CD1c-positive myeloid dendritic cell (primary cell): ENCODE results near the gene HOXD9.

Experiments
- DNase-seq: peaks from one replicate; pipeline ENCODE4 v3.0.0-alpha.2; 2016; ENCODE audit errors: extremely low spot score

Gene HOXD9

DNA sequence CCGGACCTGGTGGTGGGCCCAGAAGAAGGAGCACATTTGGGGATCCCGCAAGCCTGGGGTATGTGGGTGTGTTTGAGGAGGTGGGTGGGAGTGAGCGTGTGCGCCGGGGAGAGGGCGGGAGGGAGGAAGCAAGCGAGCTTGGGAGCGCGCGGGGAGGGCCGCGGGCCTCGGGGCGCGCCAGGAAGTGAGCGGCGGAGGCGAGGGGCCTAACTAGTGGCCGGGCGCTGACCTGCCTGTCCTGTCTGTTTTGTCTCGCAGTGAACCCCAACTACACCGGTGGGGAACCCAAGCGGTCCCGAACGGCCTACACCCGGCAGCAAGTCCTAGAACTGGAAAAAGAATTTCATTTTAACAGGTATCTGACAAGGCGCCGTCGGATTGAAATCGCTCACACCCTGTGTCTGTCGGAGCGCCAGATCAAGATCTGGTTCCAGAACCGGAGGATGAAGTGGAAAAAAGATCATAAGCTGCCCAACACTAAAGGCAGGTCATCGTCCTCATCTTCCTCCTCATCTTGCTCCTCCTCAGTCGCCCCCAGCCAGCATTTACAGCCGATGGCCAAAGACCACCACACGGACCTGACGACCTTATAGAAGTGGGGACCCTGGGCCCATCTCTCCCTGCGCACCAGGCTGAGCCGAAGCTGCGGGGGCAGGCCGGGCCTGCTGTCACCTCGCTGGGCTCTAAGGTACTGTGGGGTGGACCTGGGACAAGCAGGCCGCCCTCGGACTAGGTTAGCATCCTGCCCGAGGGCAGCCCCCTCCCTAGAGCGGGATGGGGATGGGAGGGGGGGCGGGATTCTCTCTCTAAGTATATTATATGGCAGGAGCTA, 30.0 kb downstream of the HOXD9 start:
- no peak for DNase-seq

DNA sequence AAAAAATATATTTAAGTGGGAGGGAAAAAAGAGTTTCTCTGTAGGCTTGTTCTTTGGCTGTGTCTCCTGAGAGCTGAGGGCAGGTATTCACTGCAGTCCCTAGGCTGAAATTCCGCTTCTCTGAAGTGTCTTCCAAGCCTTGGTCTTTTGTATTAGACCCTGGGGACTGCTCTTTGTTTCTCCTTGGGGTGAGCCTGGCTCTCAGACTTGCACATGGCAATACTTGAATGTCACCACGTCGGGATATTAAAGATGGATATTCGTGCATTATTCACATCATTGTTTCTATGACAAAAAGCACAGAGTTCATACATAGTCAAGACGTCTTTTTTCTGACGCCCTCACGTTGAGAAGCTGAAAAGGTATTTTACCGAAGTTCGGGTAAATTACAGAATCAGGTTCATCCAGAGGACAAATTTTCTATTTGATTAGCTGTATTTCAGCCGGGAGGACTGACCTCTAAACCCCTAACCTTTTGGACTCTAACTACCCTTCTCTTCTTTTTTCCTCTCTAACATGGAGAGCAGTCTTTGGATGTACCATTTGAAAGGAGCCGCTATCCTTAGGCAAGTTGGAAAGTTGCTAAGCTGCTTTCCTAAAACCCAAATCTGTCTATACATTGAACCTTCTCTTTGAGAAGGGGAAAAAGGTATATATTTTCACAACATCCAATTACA, 32.2 kb downstream of the HOXD9 start:
- DNase-seq: no peak

DNA sequence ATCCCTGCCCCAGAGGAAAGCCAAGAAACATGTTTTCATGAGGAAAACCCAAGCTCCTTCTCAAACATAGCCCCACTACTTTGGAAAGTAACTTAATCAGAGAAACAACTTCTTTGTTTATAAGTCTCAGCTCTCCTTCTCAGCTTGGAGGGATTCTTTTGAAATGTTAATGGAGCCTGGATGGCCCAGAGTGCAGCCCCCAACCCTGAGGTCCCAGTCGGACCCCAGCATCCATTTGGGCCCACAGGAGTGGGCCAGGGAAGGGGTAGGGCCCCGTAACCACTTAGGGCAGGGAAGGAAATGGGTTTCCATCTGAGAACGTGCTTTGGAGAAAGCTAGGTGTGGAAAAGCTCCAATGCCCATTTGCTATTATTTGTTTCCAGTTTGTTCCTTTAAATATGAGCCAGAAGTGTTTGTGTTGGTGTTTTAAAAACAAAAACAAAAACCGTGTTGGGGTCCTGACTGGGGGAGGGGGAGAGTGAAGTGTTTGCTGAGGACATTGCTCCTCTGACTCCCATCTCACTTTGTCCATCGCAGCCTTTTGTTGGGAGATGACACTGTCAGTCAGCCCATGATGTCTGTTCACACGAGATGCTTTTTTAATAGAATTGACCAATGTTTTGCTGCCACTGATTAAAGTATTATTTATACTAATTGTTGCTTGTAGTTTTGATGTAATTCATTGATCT, 33.0 kb downstream of the HOXD9 start:
- DNase-seq: no peak

DNA sequence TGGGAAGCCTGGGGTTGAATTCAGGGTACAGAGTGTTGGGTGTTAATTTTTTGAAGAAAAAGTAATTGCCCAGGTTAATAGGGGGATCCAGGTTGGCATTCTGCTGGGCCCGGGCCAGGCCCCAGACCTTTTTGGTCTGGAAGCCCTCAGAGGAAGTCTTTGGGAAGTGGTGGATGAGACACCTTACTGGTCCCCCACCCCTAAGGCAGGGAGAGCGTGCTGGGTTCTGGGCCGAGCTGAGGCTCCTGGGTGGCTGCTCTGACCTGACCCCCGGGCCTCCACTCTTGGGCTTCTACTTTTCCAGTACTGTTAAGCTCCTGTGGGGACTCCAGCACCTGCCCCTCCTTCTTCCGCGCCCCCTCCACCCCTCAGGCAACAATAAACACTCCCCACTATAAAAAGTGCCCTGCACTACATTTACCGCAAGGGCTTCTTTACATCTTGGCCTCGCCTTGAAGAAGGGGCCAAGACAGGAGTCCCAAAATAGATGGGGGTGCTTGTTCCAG, 33.8 kb downstream of the HOXD9 start:
- DNase-seq: no peak

DNA sequence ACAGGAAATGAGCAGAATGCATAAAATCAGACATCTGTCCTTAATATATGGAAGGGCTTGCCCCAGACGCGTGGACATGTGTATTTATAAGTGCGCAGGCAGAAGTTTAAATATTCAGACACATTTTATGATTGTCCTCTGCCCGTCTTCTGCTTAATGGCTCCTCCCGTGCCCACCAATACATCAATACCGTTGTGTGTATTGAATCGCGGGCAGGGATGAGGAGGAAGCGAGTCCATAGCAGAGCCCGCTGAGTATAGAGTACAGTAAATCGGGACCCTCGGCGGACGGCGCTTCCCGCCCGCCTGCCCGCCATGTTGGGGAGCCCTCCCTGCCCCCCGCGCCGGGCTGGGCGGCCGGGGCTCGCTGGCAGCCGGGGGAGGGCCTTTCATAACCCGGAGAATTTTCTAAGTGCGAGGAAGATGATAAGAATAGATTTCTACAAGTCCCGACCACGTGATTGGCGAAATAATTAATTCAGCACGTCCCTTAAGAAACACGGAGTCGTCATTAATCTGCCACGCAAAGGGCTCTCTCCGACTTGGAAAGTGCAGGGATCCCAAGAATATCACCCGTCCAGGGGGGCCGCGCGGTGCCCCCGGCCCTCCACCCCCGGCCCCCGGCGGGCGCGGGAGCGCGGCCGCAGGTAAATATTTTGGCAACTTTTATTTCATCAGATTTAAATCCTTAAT, 34.4 kb downstream of the HOXD9 start, which contains the start of gene HOXD3:
HOXD3 (plus strand) TSS at position 501 of the 692 bp plus-strand sequence. CDS start 11,808 bp downstream, outside the sequence.
- DNase-seq: no peak

DNA sequence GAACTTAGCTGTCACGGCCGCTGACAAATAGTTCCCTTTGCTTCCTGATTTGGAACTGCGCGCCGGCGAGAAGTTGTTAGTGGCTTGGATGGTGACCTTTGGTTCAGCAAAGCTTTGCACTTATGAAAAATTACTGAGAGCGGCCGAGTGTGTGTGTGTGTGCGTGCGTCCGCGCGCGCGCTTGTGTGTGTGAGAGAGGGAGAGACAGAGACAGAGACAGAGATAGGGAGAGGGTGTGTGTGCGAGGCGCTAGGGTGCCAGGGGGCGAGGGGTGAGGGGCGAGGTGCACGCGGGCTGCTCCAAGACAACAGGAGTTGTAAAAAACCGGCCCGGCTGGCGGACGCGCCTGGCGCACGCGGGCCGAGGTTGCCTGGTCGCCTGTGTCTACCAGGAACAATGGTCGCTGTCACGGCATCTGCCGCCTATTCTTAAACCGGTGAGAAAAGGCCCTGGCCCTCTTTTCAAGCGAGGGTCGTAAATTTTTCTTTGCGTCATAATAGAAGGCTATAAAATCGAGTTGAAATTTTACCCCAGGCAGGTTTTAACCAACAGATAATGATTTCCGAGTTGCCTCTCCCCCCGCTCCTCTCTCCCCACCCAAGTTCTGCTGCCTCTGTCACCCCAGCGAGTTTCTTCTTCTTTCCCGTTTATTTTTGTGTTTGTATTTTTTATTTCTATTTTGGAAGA, 35.1 kb downstream of the HOXD9 start:
- no peak for DNase-seq

DNA sequence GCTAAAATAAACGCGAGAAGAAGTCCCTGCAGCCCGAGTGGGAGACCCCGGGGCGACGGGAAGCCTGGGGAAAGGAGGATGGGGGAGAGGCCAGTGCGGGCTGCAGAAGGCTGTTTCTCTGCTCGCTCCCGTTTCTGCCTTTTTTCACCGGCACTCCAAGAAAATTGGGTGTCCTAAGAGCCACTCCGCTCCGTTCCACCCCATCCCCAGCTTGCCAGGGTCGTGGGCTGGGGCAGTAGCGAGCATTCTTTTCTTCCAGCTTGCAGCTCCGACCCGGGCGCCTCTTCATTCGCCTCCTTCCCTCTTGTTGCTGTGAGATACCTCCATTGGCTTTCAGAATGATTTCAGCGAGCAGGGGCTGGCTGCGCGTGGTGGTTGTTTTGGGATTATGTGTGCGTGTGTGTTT, 35.7 kb downstream of the HOXD9 start:
- no peak for DNase-seq

DNA sequence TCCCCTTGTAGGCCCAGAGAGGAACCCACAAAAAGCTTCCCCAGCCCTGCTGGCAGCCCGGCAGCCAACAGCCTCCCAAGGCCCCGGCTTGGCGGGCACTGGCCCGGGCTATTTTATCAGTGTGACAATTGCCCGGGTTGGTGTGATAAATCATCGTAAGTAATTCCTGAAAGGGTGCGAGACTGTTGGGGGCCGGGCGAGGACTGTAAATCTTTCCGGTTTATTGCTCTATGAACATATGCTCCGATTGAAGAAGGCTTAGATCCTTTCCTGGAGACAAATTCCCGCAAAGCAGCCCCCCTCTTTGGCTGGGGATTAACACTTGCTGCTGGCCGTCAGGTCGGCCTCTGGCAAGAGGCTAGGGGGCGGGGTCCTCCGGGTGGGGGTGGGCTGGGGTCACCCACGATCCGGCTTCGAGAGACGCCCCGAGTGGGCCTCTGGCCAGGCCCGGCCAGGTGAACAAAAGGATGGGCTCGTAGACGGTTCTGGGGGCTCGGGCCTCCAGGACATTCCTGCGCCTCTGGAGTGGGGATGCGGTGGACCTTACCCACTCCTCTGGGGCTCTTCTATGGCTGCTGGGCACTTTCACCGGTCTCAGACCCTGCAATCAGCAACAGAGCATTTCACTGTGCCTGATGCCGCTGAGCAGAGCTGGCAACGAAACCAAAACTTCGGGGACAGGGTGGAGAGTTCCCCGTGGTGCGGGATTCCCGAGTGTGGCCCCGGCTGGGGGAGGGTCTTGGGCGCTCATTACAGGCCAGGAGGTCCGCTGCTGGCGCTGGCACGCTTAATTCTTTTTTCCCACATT, 36.5 kb downstream of the HOXD9 start:
- no peak for DNase-seq

DNA sequence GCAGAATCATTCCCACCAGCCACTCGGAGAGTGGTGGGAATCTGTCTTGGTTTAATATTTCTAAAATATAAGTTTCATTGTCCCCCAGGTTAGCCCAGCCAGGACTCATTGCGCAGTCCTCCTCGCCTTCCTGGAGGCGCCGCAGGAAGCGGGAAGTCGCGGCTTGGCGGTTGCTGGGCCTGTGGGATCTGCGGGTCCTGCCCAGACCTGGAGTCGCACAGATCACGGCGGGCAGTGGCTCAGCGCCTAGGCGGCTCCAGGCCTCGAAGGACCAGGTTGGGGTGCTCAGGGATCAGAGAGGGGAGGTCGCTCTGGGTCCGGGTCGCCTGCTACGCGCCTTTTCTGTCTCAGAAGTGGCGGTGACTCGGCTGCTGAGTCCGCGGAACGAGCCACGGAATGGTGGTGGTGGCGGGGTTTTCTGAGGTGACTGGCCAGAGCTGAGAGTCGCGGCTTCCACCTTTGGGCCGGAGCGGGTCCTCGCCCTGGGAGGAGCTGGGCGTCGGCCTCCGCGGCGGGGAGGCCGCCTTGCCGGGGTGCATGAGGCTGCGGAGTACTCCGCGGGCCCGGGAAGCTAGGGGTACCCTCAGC, 37.2 kb downstream of the HOXD9 start:
- no peak for DNase-seq

DNA sequence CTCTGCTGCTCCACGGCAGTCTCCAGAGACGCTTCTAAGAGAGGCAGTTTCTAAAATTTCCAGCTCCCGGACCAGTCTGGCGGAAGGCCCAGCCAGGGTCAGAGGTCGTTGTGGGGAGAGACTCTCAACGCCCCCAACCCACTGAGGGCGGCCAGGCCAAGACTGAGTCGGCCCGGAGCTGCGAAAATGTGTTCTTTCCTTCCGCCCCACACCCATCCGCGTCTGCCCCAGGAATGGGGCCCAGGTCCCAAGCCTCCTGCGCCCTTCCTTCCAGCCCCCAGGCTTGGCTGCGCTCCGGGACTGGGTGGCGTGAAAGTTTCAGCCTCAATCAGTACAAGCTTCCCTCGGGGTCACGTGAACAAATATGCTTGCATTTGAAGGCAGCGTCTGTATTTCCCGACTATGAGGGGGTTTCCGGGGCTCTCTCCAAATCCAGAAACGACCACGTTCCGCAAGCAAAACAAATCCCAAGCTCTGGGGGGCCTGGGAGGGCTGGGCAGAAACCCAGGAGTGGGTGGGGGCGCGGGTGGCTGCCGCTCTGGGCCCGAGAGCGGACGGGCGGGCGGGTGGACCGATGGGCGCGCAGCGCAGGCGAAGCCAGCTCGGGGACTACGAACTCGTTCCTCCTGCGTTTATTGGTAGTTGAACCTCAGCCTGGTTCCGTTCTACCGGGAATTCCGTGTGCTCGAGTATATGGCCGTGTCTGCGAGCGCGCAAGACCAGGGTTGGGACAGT, 37.9 kb downstream of the HOXD9 start:
- no peak for DNase-seq

DNA sequence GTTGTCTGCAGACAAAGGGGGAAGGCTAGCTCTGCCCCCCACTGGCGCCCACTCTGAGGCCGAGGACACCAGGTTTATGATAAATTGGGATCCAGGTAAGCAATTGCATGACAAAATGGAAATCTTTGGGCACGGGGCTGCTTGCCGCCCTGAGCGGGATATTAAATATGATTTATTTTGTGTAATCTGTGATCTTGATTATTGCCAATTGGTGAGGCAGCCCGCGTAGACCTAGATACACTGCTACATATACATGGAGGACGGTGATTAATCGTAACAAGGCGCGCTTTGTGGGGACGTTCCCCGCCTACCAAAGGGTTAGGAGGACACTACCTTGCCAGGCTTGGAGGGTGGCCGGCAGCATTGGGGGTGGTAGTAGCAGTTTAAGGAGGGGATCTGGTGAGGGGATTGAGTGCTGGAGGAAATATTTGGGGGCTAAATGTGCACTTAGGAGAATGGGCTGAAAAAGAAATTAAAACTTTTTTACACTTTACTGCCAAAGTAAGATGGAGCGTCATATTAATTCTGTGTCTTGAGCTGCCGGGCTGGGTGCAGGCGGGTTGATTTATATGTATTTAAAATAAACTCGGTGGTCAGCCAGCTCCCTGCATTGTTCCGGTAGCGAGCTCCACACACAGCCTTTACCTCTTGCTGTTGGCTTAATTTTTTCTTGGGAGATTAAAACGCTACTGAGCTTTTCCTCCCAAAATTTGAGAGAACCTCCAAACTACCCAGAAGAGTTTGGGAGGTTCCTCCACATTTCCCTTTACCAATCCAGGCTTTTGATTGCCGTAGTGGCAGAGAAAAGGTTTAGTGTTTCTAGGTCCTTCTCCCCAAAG, 38.7 kb downstream of the HOXD9 start:
- DNase-seq: no peak

DNA sequence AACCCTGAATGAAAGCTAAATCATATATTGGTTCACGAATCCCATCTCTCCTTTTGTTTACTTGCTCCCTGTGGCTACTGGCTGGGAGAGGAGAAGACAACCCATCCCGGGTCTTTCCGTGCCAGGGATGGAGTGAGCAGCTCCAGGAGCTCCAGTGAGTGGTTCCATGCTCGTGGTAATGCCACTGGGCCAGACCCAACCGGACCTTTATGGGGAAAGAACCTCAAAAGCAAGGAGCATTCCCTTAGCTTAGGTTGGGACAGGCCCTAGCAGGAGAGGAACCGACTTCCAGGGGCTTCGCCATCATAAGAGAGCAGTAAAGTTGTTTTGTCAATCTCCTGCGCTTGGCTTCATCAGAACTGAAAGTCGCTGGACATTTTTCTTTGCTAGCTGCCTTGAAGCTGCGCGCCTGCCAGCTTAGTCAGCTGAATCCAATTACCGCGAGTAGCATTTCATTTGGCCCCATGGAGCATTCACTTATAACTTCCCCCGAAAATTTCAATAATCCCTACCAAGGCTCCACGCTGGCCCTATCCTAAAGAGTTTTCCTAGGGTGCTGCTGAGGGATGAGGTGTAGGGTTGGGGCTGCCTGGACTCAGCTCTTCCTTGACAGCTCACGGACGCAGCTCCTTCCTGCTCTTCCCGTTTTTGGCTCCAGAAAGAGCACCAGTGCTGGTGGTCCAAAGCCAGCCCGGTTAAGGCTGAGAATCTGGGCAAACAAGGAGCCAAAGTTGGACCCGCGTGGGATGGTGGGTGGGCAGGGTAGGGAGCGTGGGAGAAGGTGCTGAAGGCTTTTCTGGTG, 39.5 kb downstream of the HOXD9 start:
- DNase-seq: no peak

DNA sequence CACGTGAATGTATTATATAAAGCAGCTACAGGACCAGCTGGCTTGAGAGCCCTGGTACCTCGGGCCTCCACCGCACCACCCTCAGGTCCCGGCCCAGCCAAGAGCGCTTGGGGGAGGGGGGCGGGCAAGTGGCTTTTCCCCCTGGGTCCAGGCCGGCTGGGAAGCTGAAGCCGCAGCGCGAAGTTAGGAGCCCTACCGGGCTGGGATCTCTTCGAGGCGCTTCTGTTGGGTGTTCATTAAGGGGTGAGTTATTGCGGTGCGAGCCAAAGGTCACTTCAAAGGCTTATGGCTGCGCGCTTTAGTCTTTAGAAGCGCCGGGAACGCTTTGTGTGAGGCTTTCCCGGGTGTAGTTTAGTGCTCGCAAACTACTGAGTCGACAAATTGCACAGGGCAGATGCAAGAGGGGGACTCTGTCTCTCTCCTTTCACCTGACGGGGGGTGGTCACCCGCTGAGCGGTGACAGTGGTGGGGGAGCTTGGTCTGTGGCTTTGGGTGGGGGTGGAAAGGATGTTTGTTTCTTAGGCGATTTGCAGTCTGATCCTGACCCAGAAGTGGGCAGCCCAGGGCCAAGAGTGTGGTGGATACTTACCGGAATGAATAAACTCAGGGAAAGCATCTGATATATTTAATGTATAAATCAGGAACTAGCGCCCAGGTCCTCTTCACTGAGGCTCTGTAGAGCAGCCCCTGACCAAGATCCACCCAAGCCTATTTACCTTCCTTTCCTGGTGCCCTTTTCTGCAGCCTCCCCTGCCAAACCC, 40.6 kb downstream of the HOXD9 start:
- DNase-seq: no peak

DNA sequence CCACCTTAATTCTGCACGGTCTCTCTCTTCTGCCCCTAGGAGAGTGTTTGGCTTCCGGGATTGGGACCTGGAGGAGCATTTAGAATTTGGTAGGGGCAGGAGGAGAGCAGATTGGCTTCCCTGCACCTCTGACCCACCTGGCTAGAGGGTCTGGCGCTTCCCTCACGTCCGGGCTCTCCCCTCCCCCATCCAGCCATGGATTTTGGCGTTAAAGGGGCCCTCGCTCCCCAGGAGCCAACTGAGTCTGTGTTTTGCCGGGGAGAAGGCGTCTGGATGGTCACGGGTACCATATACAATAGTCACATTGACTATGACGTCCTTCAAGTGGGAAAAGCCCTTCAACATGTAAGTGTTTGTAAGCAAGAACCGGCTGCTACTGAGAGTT, 41.1 kb downstream of the HOXD9 start:
- no peak for DNase-seq

DNA sequence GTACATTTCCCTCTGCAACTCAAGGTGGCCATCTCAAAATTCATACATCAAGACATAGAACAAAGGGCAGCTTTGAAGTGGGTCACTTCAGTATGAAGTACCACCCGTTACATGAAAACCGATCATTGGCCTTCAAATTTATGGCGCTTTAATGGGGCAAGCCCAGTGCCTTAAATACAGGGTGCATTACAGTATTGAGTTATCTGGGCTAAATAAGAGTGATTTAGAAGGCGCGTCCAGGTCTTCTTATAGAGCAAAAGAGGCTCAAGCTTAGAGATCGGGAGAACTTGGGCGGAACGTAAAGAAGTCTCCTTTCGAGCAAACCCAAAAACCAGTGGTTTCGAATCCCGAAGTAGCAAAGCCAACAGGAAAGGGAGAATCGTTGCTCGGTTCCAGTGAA, 41.7 kb downstream of the HOXD9 start:
- DNase-seq: no peak

DNA sequence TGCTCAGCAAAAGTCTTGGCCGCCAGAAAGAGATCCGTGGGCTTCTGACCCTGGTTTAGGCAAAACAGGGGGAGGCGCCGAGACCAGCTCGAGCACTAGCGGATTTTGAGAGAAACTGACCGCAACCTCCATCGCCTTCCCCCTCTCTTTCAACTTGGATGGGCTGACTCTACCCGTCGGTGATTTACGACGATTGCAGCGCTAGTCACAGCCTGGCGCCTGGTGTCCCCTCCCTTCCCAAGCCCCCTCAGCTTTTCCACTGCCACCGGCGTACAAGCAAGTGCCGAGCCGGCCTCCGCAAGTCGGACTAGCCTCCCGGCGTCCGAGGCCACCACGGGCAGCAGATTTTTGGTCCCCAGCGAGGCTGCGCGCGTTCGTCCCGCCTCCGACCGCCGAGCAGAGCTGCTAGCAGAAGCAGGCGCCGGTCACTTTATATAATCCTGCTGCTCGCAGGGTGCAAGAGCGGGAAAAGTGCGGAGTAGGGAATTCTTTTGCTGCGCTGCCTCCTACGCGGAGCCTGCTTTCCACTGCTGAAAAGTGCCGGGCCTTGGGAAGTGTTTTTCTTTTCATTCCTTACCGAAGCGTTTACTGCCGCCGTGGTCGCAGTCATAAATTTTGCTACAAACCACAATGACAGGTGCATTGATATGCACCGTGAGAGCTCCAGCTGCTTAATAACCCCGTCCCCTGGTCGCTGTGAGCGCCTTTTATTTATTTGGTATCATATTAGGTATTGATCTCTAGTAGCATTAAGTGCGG, 42.3 kb downstream of the HOXD9 start:
- DNase-seq: no peak
